ENCODE measurements around the gene JPH4.

JPH4 gene

GRCh38 chr14:23536494-23536893, 42.1 kb downstream of the JPH4 start:
- no peak overlapping the region for H3K27ac ChIP-seq

GRCh38 chr14:23535943-23536342, 42.6 kb downstream of the JPH4 start:
- no peak overlapping the region for H3K27ac ChIP-seq
- no peak for TF ChIP-seq ZFX (IDR thresholded peaks at IDR 0.05)
- TF ChIP-seq CTCF (conservative IDR thresholded peaks at IDR 0.05): no peak

More at GRCh38 chr14:23536494-23536893, 42.1 kb downstream of the JPH4 start:
- TF ChIP-seq CTCF (conservative IDR thresholded peaks at IDR 0.05) (no peak), ZFX (IDR thresholded peaks at IDR 0.05) (no peak)

- TF ChIP-seq ZFX (IDR thresholded peaks at IDR 0.05) (no peak), CTCF (conservative IDR thresholded peaks at IDR 0.05) (no peak)
- H3K27ac ChIP-seq: no peak overlapping the region
Observed at GRCh38 chr14:23533652-23534435, 44.7 kb downstream of the JPH4 start.

GRCh38 chr14:23532658-23533057, 45.9 kb downstream of the JPH4 start:
- TF ChIP-seq CTCF (conservative IDR thresholded peaks at IDR 0.05): no peak
- no peak overlapping the region for H3K27ac ChIP-seq

GRCh38 chr14:23531391-23531790, 47.2 kb downstream of the JPH4 start:
- no peak overlapping the region for H3K27ac ChIP-seq
- TF ChIP-seq ZFX (IDR thresholded peaks at IDR 0.05) (no peak), CTCF (conservative IDR thresholded peaks at IDR 0.05) (no peak)

- TF ChIP-seq CTCF (conservative IDR thresholded peaks at IDR 0.05) (no peak), ZFX (IDR thresholded peaks at IDR 0.05) (no peak)
- no peak overlapping the region for H3K27ac ChIP-seq
Observed at GRCh38 chr14:23530375-23531055, 48.1 kb downstream of the JPH4 start.

GRCh38 chr14:23529016-23529415, 49.6 kb downstream of the JPH4 start:
- TF ChIP-seq ZFX (IDR thresholded peaks at IDR 0.05): no peak
- TF ChIP-seq CTCF (conservative IDR thresholded peaks at IDR 0.05): no peak
- H3K27ac ChIP-seq: no peak overlapping the region
